ENCODE measurements around the gene CUL2.

CUL2 gene

GRCh38 chr10:35090162-35090954 is at the start of gene CUL2:
CUL2 (minus strand) TSS chr10:35090341; CDS start chr10:35071317, 19,024 bp downstream.
- Histone ChIP-seq H3K4me1 (ENCODE audit: control insufficient read depth, low read length) (peaks cover 18% of the 10 kb centered on the region), H3K9me2 (replicated peaks; ENCODE audit: control insufficient read depth, low read length) (no peaks in the 10 kb centered on the region), H3K27ac (ENCODE audit: low read depth, low read length) (peak within 1 kb of the TSS; percentile 74), H3K27me3 (ENCODE audit: control insufficient read depth, low read length) (no peaks in the 10 kb centered on the region), H3F3A (ENCODE audit: control insufficient read depth, insufficient read depth) (no peaks in the 10 kb centered on the region), H3K4me3 (ENCODE audit: low read length) (peak within 1 kb of the TSS; percentile 88), H3K79me2 (ENCODE audit: control insufficient read depth, low read length) (peaks cover 50% of the 10 kb centered on the region), H3K36me3 (ENCODE audit: control insufficient read depth, low read length) (peaks cover 3% of the 10 kb centered on the region; the same call in 1 of the 2 replicates), H4K20me1 (ENCODE audit: control insufficient read depth, insufficient read depth, low read depth, low read length) (0 out of 2 replicates have a peak, but pooled peaks cover 10% of the 10 kb centered on the region), H3K4me2 (ENCODE audit: low read length) (peak within 1 kb of the TSS; percentile 94), H3K9me3 (ENCODE audit: control insufficient read depth, insufficient read depth, low read length) (peaks cover 6% of the 10 kb centered on the region; the same call in 1 of the 2 replicates)
- TF ChIP-seq EZH2phosphoT487 (IDR thresholded peaks at IDR 0.05; ENCODE audit: borderline replicate concordance, low read length) (no peak), CTCF (IDR thresholded peaks at IDR 0.05; ENCODE audit: low read depth, low read length, poor library complexity, severe bottlenecking) (no peak)

GRCh38 chr10:35136263-35136815 is 46.2 kb upstream of the CUL2 start:
- Histone ChIP-seq H3K9me2 (replicated peaks; ENCODE audit: control insufficient read depth, low read length) (no peaks in the 10 kb centered on the region), H3K79me2 (ENCODE audit: control insufficient read depth, low read length) (peaks cover 69% of the 10 kb centered on the region), H4K20me1 (ENCODE audit: control insufficient read depth, insufficient read depth, low read depth, low read length) (no peaks in the 10 kb centered on the region; the same call in 1 of the 2 replicates), H3K4me2 (ENCODE audit: low read length) (peak overlapping the region; percentile 49), H3K9me3 (ENCODE audit: control insufficient read depth, insufficient read depth, low read length) (no peaks in the 10 kb centered on the region), H3K4me3 (ENCODE audit: low read length) (peak overlapping the region; percentile 8; the same call in 1 of the 2 replicates), H3K36me3 (ENCODE audit: control insufficient read depth, low read length) (no peaks in the 10 kb centered on the region), H3K4me1 (ENCODE audit: control insufficient read depth, low read length) (peaks cover 34% of the 10 kb centered on the region), H3K27me3 (ENCODE audit: control insufficient read depth, low read length) (no peaks in the 10 kb centered on the region), H3K27ac (ENCODE audit: low read depth, low read length) (no peak overlapping the region), H3F3A (ENCODE audit: control insufficient read depth, insufficient read depth) (peaks cover 4% of the 10 kb centered on the region; the same call in 1 of the 2 replicates)
- TF ChIP-seq CTCF (IDR thresholded peaks at IDR 0.05; ENCODE audit: low read depth, low read length, poor library complexity, severe bottlenecking) = no peak
- TF ChIP-seq EZH2phosphoT487 (IDR thresholded peaks at IDR 0.05; ENCODE audit: borderline replicate concordance, low read length) = no peak

- Histone ChIP-seq H3K4me2 (ENCODE audit: low read length) (peak overlapping the region; percentile 49), H3K9me2 (replicated peaks; ENCODE audit: control insufficient read depth, low read length) (no peaks in the 10 kb centered on the region), H4K20me1 (ENCODE audit: control insufficient read depth, insufficient read depth, low read depth, low read length) (no peaks in the 10 kb centered on the region; the same call in 1 of the 2 replicates), H3K79me2 (ENCODE audit: control insufficient read depth, low read length) (peaks cover 70% of the 10 kb centered on the region), H3K36me3 (ENCODE audit: control insufficient read depth, low read length) (no peaks in the 10 kb centered on the region), H3F3A (ENCODE audit: control insufficient read depth, insufficient read depth) (peaks cover 5% of the 10 kb centered on the region), H3K27me3 (ENCODE audit: control insufficient read depth, low read length) (no peaks in the 10 kb centered on the region), H3K27ac (ENCODE audit: low read depth, low read length) (no peak overlapping the region), H3K9me3 (ENCODE audit: control insufficient read depth, insufficient read depth, low read length) (no peaks in the 10 kb centered on the region), H3K4me1 (ENCODE audit: control insufficient read depth, low read length) (peaks cover 39% of the 10 kb centered on the region), H3K4me3 (ENCODE audit: low read length) (peak overlapping the region; percentile 8; the same call in 1 of the 2 replicates)
- TF ChIP-seq CTCF (IDR thresholded peaks at IDR 0.05; ENCODE audit: low read depth, low read length, poor library complexity, severe bottlenecking) = no peak
- TF ChIP-seq EZH2phosphoT487 (IDR thresholded peaks at IDR 0.05; ENCODE audit: borderline replicate concordance, low read length) = no peak
Observed at GRCh38 chr10:35135861-35136260, 45.7 kb upstream of the CUL2 start.

Measured in DOHH2 (cell line).